ENCODE results near the gene WDR70. TPM values are rescaled to one million over a fixed set of nuclear protein-coding genes. Genes with fewer than 3 reads are reported as not detected.
"Not testable (repeated sequence)": the region's sequence is repeated elsewhere in the genome, so short reads cannot be mapped to it uniquely, and the experiment has no call there.

The WDR70 gene
- total and polyA plus RNA-seq, 4 donors = 34.4 to 54.8 (median 38.8) TPM

- Histone ChIP-seq H3K9me3 (ENCODE audit: control insufficient read depth, insufficient read depth, low read length) (peaks cover 2% of the 10 kb centered on the region), H3K27ac (ENCODE audit: low read depth, low read length) (no peak overlapping the region), H3K27me3 (ENCODE audit: control insufficient read depth, insufficient read depth, low read length) (no peaks in the 10 kb centered on the region), H3K36me3 (ENCODE audit: control insufficient read depth, insufficient read depth, low read length) (peaks cover 5% of the 10 kb centered on the region), H3K4me3 (ENCODE audit: low read depth, low read length) (no peak overlapping the region), H3K4me1 (ENCODE audit: control insufficient read depth, insufficient read depth, low read length) (no peaks in the 10 kb centered on the region)
- peak in 2 of 6 donors; percentile 8 to 41 for DNase-seq (ENCODE audit: low read depth in 4 of 6, low spot score in 6 of 6)
- 18% methylated on average over 4 of the region's 4 CpGs for WGBS (ENCODE audit: insufficient coverage)
Observed at GRCh38 chr5:37478121-37478894, 99.2 kb downstream of the WDR70 start.

DNA sequence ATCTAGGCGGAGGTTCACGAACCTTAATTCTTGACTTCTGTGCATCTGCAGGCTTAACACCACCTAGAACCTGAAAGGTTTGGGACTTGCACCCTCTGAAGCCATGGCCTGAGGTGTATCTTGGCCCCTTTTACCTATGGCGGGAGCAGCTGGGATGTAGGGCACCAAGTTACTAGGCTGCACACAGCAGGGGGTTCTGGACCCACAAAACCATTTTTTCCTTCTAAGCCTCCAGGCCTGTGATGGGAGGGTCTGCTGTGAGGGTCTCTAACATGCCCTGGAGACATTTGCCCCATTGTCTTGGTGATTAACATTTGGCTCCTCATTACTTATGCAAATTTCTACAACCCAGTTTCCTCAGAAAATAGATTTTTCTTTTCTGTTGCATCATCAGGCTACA lies 102.3 kb downstream of the WDR70 start:
- H3K36me3 ChIP-seq (ENCODE audit: control insufficient read depth, insufficient read depth, low read length); H3K4me1 ChIP-seq (ENCODE audit: control insufficient read depth, insufficient read depth, low read length); H3K9me3 ChIP-seq (ENCODE audit: control insufficient read depth, insufficient read depth, low read length); H3K27me3 ChIP-seq (ENCODE audit: control insufficient read depth, insufficient read depth, low read length); H3K27ac ChIP-seq (ENCODE audit: low read depth, low read length); DNase-seq (ENCODE audit: low read depth in 4 of 6, low spot score in 6 of 6); H3K4me3 ChIP-seq (ENCODE audit: low read depth, low read length): not testable (repeated sequence)
- 89% methylated on average over 2 of the region's 3 CpGs for WGBS (ENCODE audit: insufficient coverage)

DNA sequence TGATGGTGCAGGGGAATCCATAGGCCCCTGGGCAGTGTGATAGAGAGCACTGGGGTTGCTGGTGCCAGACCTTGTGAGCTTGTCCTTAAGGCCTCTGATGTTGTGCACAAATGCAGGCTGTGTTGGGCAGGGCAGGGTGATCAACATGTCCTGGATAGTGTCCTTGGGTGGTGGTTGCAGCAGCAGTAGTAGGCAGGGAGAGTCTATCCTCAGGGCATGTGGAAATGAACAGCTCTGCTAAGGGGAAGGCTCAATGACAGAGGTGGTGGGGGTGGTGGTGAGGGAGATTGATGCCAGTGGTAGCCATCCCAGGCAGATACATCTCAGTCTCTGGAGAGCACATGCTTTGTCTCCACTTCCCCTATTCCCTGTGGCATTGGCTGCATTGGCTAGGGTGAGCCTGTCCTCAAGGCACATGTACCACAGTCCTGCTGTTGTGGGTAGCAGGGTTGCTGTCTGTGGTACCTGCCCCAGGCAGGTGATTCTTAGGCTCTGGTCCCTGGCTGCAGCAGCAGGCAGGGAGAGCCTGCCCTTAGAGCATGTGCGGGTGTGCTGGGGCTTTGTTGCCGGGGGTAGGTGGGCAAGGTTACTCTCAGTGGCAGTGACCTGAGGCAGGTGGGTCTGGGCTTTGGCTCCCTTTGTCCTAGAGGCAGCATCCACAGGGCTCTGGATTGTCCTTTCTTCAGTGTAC lies 111.1 kb downstream of the WDR70 start:
- H3K36me3 ChIP-seq (ENCODE audit: control insufficient read depth, insufficient read depth, low read length) = no peaks in the 10 kb centered on the region
- H3K27me3 ChIP-seq (ENCODE audit: control insufficient read depth, insufficient read depth, low read length) = no peaks in the 10 kb centered on the region
- peaks cover 3% of the 10 kb centered on the region for H3K9me3 ChIP-seq (ENCODE audit: control insufficient read depth, insufficient read depth, low read length)
- no peak overlapping the region for H3K4me3 ChIP-seq (ENCODE audit: low read depth, low read length)
- no peaks in the 10 kb centered on the region for H3K4me1 ChIP-seq (ENCODE audit: control insufficient read depth, insufficient read depth, low read length)
- H3K27ac ChIP-seq (ENCODE audit: low read depth, low read length) = no peak overlapping the region
- DNase-seq (ENCODE audit: low read depth in 4 of 6, low spot score in 6 of 6) = no peak
- WGBS (ENCODE audit: insufficient coverage) = 94% methylated on average over 2 of the region's 2 CpGs

DNA sequence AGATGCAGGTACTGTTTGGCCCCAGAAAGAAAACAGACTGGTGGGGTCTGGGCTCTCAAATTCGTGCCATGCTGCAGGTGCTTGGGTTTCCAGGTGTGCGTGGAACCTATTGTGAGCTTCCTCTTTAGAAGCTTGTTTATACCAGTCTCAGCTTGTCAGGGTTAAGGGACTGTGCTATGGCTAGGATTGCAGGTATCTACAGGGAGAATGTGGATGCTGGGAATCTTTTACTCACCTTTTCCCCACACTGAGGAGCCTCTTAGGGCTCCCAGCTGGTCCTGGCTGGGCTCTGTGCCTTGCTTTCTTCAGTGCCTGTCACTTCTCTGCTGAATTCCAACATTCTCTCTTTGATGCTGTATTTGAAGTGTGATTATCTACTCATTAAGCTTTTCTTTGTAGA lies 111.8 kb downstream of the WDR70 start:
- no peaks in the 10 kb centered on the region for H3K4me1 ChIP-seq (ENCODE audit: control insufficient read depth, insufficient read depth, low read length)
- no peak overlapping the region for H3K27ac ChIP-seq (ENCODE audit: low read depth, low read length)
- 96% methylated on average over 2 of the region's 2 CpGs for WGBS (ENCODE audit: insufficient coverage)
- no peaks in the 10 kb centered on the region for H3K27me3 ChIP-seq (ENCODE audit: control insufficient read depth, insufficient read depth, low read length)
- no peak for DNase-seq (ENCODE audit: low read depth in 4 of 6, low spot score in 6 of 6)
- peaks cover 3% of the 10 kb centered on the region for H3K9me3 ChIP-seq (ENCODE audit: control insufficient read depth, insufficient read depth, low read length)
- H3K36me3 ChIP-seq (ENCODE audit: control insufficient read depth, insufficient read depth, low read length) = no peaks in the 10 kb centered on the region
- no peak overlapping the region for H3K4me3 ChIP-seq (ENCODE audit: low read depth, low read length)

DNA sequence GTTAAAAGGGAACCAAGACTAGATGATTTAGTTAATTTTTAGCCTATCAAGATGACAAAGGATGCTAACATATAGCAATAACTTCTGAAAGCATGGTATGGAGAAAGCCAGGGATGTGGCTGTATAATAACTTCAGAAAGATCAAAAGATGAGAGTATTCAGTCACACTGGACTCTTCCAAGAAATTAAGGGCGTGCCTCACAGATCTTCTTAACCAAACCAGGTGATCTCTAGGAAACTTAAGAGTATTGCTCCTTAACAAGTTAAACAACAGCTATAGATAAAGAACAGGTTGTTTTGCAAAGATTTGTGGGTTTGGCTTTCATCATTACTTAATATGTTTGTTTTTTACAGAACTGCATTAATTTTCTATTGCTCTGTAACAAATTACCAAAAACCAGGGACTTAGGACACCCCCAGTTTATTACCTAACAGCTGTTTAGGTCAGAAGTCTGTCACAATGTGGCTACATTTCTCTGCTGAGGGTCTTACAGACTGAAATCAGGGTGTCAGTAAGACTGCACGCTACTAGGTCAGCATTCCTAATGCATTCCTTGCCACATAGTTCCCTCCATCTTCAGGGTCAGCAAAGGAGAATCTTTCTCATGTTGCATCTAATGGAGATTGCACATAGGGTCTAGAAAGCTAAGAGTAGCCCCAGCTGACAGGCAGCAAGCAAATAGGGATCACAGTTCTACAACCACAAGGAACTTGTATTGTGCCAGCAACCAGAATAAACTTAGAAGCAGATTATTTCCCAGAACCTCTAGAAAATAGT lies 113.8 kb downstream of the WDR70 start:
- no peak overlapping the region for H3K27ac ChIP-seq (ENCODE audit: low read depth, low read length)
- no peaks in the 10 kb centered on the region for H3K9me3 ChIP-seq (ENCODE audit: control insufficient read depth, insufficient read depth, low read length)
- no peaks in the 10 kb centered on the region for H3K27me3 ChIP-seq (ENCODE audit: control insufficient read depth, insufficient read depth, low read length)
- peaks cover 3% of the 10 kb centered on the region for H3K36me3 ChIP-seq (ENCODE audit: control insufficient read depth, insufficient read depth, low read length)
- 100% methylated on average over 1 of the region's 2 CpGs for WGBS (ENCODE audit: insufficient coverage)
- no peaks in the 10 kb centered on the region for H3K4me1 ChIP-seq (ENCODE audit: control insufficient read depth, insufficient read depth, low read length)
- no peak for DNase-seq (ENCODE audit: low read depth in 4 of 6, low spot score in 6 of 6)
- H3K4me3 ChIP-seq (ENCODE audit: low read depth, low read length) = no peak overlapping the region

DNA sequence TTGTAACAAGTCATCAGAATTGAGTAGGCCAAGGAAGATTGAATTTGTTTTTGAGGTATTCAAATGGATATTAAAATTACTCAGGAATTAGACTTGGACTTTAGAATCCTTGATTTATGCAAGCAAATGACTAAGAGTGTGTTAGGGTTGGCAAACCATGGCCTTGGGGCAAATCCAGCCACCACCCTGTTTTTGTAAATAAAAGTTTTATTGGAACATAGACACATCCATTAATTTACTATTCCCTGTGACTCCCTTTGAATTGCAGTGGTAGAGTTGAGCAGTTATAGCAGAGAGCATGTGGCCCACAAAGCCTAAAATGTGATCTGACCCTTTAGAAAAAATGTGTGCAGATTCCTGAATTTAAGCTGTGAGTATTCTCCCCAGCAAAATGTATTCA lies 115.6 kb downstream of the WDR70 start:
- no peaks in the 10 kb centered on the region for H3K27me3 ChIP-seq (ENCODE audit: control insufficient read depth, insufficient read depth, low read length)
- H3K9me3 ChIP-seq (ENCODE audit: control insufficient read depth, insufficient read depth, low read length) = no peaks in the 10 kb centered on the region
- H3K4me1 ChIP-seq (ENCODE audit: control insufficient read depth, insufficient read depth, low read length) = no peaks in the 10 kb centered on the region
- H3K4me3 ChIP-seq (ENCODE audit: low read depth, low read length) = no peak overlapping the region
- no peak for DNase-seq (ENCODE audit: low read depth in 4 of 6, low spot score in 6 of 6)
- no peak overlapping the region for H3K27ac ChIP-seq (ENCODE audit: low read depth, low read length)
- H3K36me3 ChIP-seq (ENCODE audit: control insufficient read depth, insufficient read depth, low read length) = peaks cover 6% of the 10 kb centered on the region

DNA sequence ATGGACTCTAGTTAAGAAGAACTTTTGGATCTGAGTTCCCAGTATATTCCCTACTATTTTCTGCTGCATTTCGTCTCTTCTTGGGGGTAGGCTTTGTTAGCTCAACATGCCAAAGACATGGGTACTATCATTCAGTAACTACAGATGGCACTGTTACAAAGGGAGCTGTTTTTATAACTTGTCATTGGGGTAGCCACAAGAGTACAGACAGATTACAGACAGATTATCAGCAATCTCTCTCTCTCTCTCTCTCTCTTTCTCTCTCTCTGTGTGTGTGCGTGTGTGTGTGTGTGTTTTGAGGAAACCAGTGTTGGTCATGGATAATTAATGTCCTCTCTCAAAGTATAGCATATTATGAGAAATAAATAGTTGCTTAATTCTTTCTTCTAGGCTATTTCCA lies 116.1 kb downstream of the WDR70 start:
- no peaks in the 10 kb centered on the region for H3K9me3 ChIP-seq (ENCODE audit: control insufficient read depth, insufficient read depth, low read length)
- no peak overlapping the region for H3K4me3 ChIP-seq (ENCODE audit: low read depth, low read length)
- no peak for DNase-seq (ENCODE audit: low read depth in 4 of 6, low spot score in 6 of 6)
- H3K4me1 ChIP-seq (ENCODE audit: control insufficient read depth, insufficient read depth, low read length) = no peaks in the 10 kb centered on the region
- H3K27me3 ChIP-seq (ENCODE audit: control insufficient read depth, insufficient read depth, low read length) = no peaks in the 10 kb centered on the region
- H3K27ac ChIP-seq (ENCODE audit: low read depth, low read length) = no peak overlapping the region
- no CpG with 5 or more reads among the region's 2 CpGs for WGBS (ENCODE audit: insufficient coverage)
- H3K36me3 ChIP-seq (ENCODE audit: control insufficient read depth, insufficient read depth, low read length) = peaks cover 6% of the 10 kb centered on the region

DNA sequence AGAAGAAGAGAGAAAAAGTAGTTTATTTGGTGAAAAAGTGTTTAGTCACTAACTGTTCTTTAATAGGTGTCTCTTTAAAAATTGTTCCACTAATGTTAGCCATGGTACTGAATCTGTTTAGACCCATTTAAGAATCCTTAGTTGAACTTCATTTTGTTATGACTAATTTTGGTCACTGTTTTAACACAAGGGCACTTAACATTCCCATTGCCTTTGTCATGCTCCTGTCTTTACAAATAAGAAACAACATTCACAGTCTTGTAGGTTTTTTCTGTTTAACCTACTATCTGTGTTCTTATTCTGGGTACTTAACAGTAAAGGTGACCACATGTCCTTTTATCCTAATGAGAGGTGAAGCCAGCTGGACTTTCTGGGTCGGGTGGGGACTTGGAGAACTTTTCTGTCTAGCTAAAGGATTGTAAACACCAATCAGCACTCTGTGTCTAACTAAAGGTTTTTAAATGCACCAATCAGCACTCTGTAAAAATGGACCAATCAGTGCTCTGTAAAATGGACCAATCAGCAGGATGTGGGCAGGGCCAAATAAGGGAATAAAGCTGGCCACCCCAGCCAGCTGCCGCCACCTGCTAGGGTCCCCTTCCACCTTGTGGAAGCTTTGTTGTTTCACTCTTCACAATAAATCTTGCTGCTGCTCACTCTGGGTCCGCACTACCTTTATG lies 116.7 kb downstream of the WDR70 start:
- WGBS (ENCODE audit: insufficient coverage) = 78% methylated on average over 2 of the region's 3 CpGs
- Histone ChIP-seq H3K27me3 (ENCODE audit: control insufficient read depth, insufficient read depth, low read length) (no peaks in the 10 kb centered on the region), H3K4me3 (ENCODE audit: low read depth, low read length) (no peak overlapping the region), H3K36me3 (ENCODE audit: control insufficient read depth, insufficient read depth, low read length) (peaks cover 6% of the 10 kb centered on the region), H3K4me1 (ENCODE audit: control insufficient read depth, insufficient read depth, low read length) (no peaks in the 10 kb centered on the region), H3K27ac (ENCODE audit: low read depth, low read length) (no peak overlapping the region), H3K9me3 (ENCODE audit: control insufficient read depth, insufficient read depth, low read length) (no peaks in the 10 kb centered on the region)
- no peak for DNase-seq (ENCODE audit: low read depth in 4 of 6, low spot score in 6 of 6)

- H3K4me1 ChIP-seq (ENCODE audit: control insufficient read depth, insufficient read depth, low read length) = no peaks in the 10 kb centered on the region
- no peak overlapping the region for H3K27ac ChIP-seq (ENCODE audit: low read depth, low read length)
- H3K27me3 ChIP-seq (ENCODE audit: control insufficient read depth, insufficient read depth, low read length) = no peaks in the 10 kb centered on the region
- no peak overlapping the region for H3K4me3 ChIP-seq (ENCODE audit: low read depth, low read length)
- H3K9me3 ChIP-seq (ENCODE audit: control insufficient read depth, insufficient read depth, low read length) = no peaks in the 10 kb centered on the region
- WGBS (ENCODE audit: insufficient coverage) = 78% methylated on average over 2 of the region's 3 CpGs
- H3K36me3 ChIP-seq (ENCODE audit: control insufficient read depth, insufficient read depth, low read length) = peaks cover 6% of the 10 kb centered on the region
- DNase-seq (ENCODE audit: low read depth in 4 of 6, low spot score in 6 of 6) = no peak
Observed at GRCh38 chr5:37496902-37497445, 117.9 kb downstream of the WDR70 start.

Measured in spinal cord (tissue), 10 donors.